Stomach (tissue), 9 donors: ENCODE data around the gene DCLRE1B. TPM values are rescaled to one million over a fixed set of nuclear protein-coding genes. Genes with fewer than 3 reads are reported as not detected.

ENCODE experiments used
- DNase-seq, 2 donors: peaks; one replicate each; pipeline versions ENCODE4 v3.0.0 to v3.0.0-alpha.2; 2013 to 2019
- H3K27ac ChIP-seq, 5 donors: fragments of 200-600 bp in 4 of 5; sonication (generic) in 4 of 5; one replicate each; pipeline ENCODE4 v1.5.1; 2013 to 2019; ENCODE audit warnings: mild to moderate bottlenecking in 1 of 5, moderate library complexity in 1 of 5
- H3K27me3 ChIP-seq, 3 donors: fragments of 200-600 bp; sonication (generic); one replicate each; pipeline ENCODE4 v1.5.1; 2017 to 2019; ENCODE audit warnings: mixed run types in 1 of 3
- H3K36me3 ChIP-seq, 4 donors: fragments of 200-600 bp; sonication (generic); 1 replicate in 3 of 4; 2 replicates in 1 of 4; pipeline ENCODE4 v1.5.1; 2016 to 2019
- H3K4me1 ChIP-seq, 4 donors: fragments of 200-600 bp; sonication (generic); one replicate each; pipeline ENCODE4 v1.5.1; 2016 to 2019
- H3K4me3 ChIP-seq, 4 donors: fragments of 200-600 bp; sonication (generic) in 3 of 4; one replicate each; pipeline ENCODE4 v1.5.1; 2016 to 2019; ENCODE audit warnings: mild to moderate bottlenecking in 1 of 4
- H3K9me3 ChIP-seq, 4 donors: fragments of 200-600 bp; sonication (generic); one replicate each; pipeline ENCODE4 v1.5.1; 2016 to 2019
- CTCF ChIP-seq, 7 experiments: fragments of 450-650 bp in 4 of 7; fragments of 200-600 bp in 3 of 7; sonication (generic) in 3 of 7; IDR thresholded peaks; one replicate each; pipeline ENCODE4 v1.5.1; 2016 to 2019; ENCODE audit warnings: antibody characterized with exemption in 7 of 7, control low read depth in 2 of 7, mild to moderate bottlenecking in 1 of 7
- EP300 ChIP-seq: sonication (generic); formaldehyde crosslinking; IDR thresholded peaks from one replicate; pipeline ENCODE4 v1.6.1; 2017; ENCODE audit warnings: antibody characterized with exemption
- POLR2A ChIP-seq, 4 donors: fragments of 450-650 bp; IDR thresholded peaks; one replicate each; pipeline ENCODE4 v1.6.1; 2016; ENCODE audit warnings: antibody characterized with exemption in 4 of 4, control low read depth in 2 of 4, mild to moderate bottlenecking in 1 of 4, moderate library complexity in 1 of 4
- POLR2AphosphoS5 ChIP-seq, 3 donors: sonication (generic); formaldehyde crosslinking; IDR thresholded peaks; one replicate each; pipeline ENCODE4 v1.6.1; 2016; ENCODE audit warnings: antibody characterized with exemption in 3 of 3
- WGBS, 5 donors: extraction: QIAGEN DNeasy Blood & Tissue Kit in 3 of 5; methylation state at CpG; one replicate each; pipeline versions ENCODE4 v1.1.5 to v1.1.7; 2013 to 2018; 5-methylcytosine and 5-hydroxymethylcytosine counted together
- intact Hi-C: fragments of 100-400 bp; cut with DNase I; formaldehyde crosslinking; loops from one replicate; pipeline ENCODE4 v1.15.1; 2023; ENCODE audit warnings: low total_unique reads
- polyA plus RNA-seq, 3 donors: library from polyadenylated mRNA; stranded (reverse); fragments of 200-250 nt; gene quantifications; one replicate each; pipeline ENCODE4 v1.2.3, GENCODE V29; 2013
- total RNA-seq, 5 donors: library from RNA; depleted of rRNA; stranded (reverse); fragments of >200 nt; gene quantifications; one replicate each; pipeline versions ENCODE4 v1.1.0 to v1.2.3, GENCODE V29; 2014 to 2016
- donor health status: healthy with polysubstance abuse.
- donor health status: Bipolar disorder and iron deficiency.
- donor health status: healthy.

Gene DCLRE1B
- total and polyA plus RNA-seq, 8 donors = 0.45 to 3.9 (median 1.9) TPM; not detected in 2

GRCh38 chr1:113872219-113872935, 32.7 kb upstream of the DCLRE1B start:
- Histone ChIP-seq H3K27me3 (no peaks in the 10 kb centered on the region), H3K9me3 (no peaks in the 10 kb centered on the region), H3K36me3 (no peaks in the 10 kb centered on the region), H3K4me1 (peaks cover 0 to 14% (median 4%) of the 10 kb centered on the region in 4 donors), H3K4me3 (no peak overlapping the region), H3K27ac (peak overlapping the region in 4 of 5 donors; percentile 38 to 82 (median 69))
- intact Hi-C loops = no loop called here
- TF ChIP-seq CTCF (IDR thresholded peaks at IDR 0.05) (no peak), POLR2AphosphoS5 (IDR thresholded peaks at IDR 0.05) (no peak), POLR2A (IDR thresholded peaks at IDR 0.05) (no peak), EP300 (no peak)
- DNase-seq = no peak

- peak overlapping the region in 2 of 5 donors; percentile 3 to 38 for H3K27ac ChIP-seq
- no peak overlapping the region for H3K4me3 ChIP-seq
- DNase-seq = peak in 1 of 2 donors; percentile 20
- no peaks in the 10 kb centered on the region for H3K27me3 ChIP-seq
- 32 to 58% (median 43%) methylated on average over 1 of the region's 1 CpG for WGBS, 5 donors
- TF ChIP-seq POLR2A (IDR thresholded peaks at IDR 0.05) = no peak
- H3K9me3 ChIP-seq = no peaks in the 10 kb centered on the region
- peaks cover 11 to 26% (median 14%) of the 10 kb centered on the region in 4 donors for H3K4me1 ChIP-seq
- no peaks in the 10 kb centered on the region for H3K36me3 ChIP-seq
- intact Hi-C loops = no loop called here
Observed at GRCh38 chr1:113874012-113874879, 30.9 kb upstream of the DCLRE1B start.

DNA sequence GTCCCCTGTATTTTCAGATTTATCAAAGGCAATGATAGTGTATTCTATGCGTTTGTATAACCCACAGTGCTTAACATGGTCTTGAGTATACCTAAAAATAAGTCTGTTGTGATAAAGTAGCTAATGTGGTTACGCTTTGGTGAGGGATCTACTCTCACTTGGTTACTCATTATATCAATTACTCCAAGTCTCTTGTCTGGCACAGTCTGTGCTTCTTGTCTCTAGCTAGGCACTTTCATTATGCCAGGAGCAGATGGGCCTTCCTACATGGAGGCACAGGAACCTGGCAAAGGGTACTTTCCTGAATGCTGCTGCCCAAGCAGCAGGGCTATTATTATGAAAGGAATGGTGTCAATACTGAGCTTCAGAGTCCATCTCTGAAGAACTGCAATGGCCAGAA, 29.4 kb upstream of the DCLRE1B start:
- WGBS, 5 donors = 75 to 83% (median 80%) methylated on average over 2 of the region's 2 CpGs
- Histone ChIP-seq H3K4me3 (no peak overlapping the region), H3K36me3 (no peaks in the 10 kb centered on the region), H3K4me1 (peaks cover 16 to 39% (median 19%) of the 10 kb centered on the region in 4 donors), H3K9me3 (no peaks in the 10 kb centered on the region), H3K27me3 (no peaks in the 10 kb centered on the region), H3K27ac (no peak overlapping the region)
- TF ChIP-seq CTCF (IDR thresholded peaks at IDR 0.05) (no peak), POLR2AphosphoS5 (IDR thresholded peaks at IDR 0.05) (no peak), POLR2A (IDR thresholded peaks at IDR 0.05) (no peak), EP300 (no peak)
- DNase-seq = no peak
- intact Hi-C loops = no loop called here

DNA sequence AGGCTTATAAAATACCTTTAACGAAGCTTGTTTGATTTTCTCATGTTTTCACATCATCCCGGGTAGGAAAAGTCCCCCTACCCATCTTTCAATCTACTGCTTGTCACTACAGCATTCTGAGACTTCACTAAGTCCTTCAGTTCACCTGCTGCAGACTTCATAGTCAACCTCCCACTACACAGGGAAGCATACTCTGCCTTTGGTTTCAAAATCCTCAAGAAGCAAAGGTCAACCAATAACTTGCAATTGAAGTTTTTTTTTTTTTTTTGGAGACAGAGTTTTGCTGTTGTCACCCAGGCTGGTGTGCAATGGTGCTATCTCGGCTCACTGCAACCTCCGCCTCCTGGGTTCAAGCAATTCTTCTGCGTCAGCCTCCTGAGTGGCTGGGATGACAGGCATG, 28.9 kb upstream of the DCLRE1B start:
- no peaks in the 10 kb centered on the region for H3K9me3 ChIP-seq
- H3K27ac ChIP-seq = no peak overlapping the region
- H3K36me3 ChIP-seq = no peaks in the 10 kb centered on the region
- no peaks in the 10 kb centered on the region for H3K27me3 ChIP-seq
- H3K4me3 ChIP-seq = no peak overlapping the region
- no peak for DNase-seq
- intact Hi-C loops = no loop called here
- H3K4me1 ChIP-seq = peaks cover 16 to 44% (median 23%) of the 10 kb centered on the region in 4 donors
- no peak for TF ChIP-seq POLR2AphosphoS5 (IDR thresholded peaks at IDR 0.05)
- no peak for TF ChIP-seq POLR2A (IDR thresholded peaks at IDR 0.05)
- no peak for TF ChIP-seq EP300
- TF ChIP-seq CTCF (IDR thresholded peaks at IDR 0.05) = no peak
- 84 to 92% (median 85%) methylated on average over 5 of the region's 5 CpGs for WGBS, 5 donors
